H1 (cell line): ENCODE data around the gene ANP32B. TPM values are rescaled to one million over a fixed set of nuclear protein-coding genes. Genes with fewer than 3 reads are reported as not detected.

Source experiments
- CTCF ChIA-PET: fragments of 300-600 bp; sonication (Branson Sonifier 250); formaldehyde crosslinking; loops from one replicate; lab custom pipeline; 2021; ENCODE audit not compliant: partially characterized antibody; lab: Charles Lee
- POLR2A ChIA-PET: fragments of 300-600 bp; sonication (Branson Sonifier 250); formaldehyde crosslinking; loops from one replicate; lab custom pipeline; 2021; ENCODE audit warnings: inconsistent platforms; ENCODE audit not compliant: partially characterized antibody; lab: Charles Lee
- DNase-seq, 2 experiments: peaks; one replicate each; pipeline versions ENCODE4 v3.0.0 to v3.0.0-alpha.2; 2010 to 2022; ENCODE audit warnings: low spot score in 2 of 2, low read depth in 1 of 2, mixed read lengths in 1 of 2
- FAIRE-seq: peaks from 2 replicates; lab custom pipeline; 2011; peaks lifted over from hg19 to GRCh38; lab: Jason Lieb, UNC
- H2AFZ ChIP-seq: 2 replicates; pipeline ENCODE4 v1.8.1; 2012; ENCODE audit warnings: low read length, inconsistent platforms
- H2AK5ac ChIP-seq: 2 replicates; pipeline ENCODE4 v1.6.1; 2013; ENCODE audit warnings: low read depth, low read length
- H2BK120ac ChIP-seq: replicated peaks from 2 replicates; pipeline ENCODE3; 2013; ENCODE audit warnings: low read depth, low read length, inconsistent platforms
- H2BK12ac ChIP-seq: 2 replicates; pipeline ENCODE4 v1.6.1; 2013; ENCODE audit warnings: low read depth, low read length
- H2BK15ac ChIP-seq: 2 replicates; pipeline ENCODE4 v1.6.1; 2013; ENCODE audit warnings: low read length
- H2BK20ac ChIP-seq: 2 replicates; pipeline ENCODE4 v1.6.1; 2013; ENCODE audit warnings: low read length
- H2BK5ac ChIP-seq: 2 replicates; pipeline ENCODE4 v1.6.1; 2013; ENCODE audit warnings: low read depth, low read length
- H3K14ac ChIP-seq: 2 replicates; pipeline ENCODE4 v1.6.1; 2013; ENCODE audit warnings: inconsistent platforms; ENCODE audit not compliant: insufficient read length
- H3K18ac ChIP-seq: 2 replicates; pipeline ENCODE4 v1.6.1; 2013; ENCODE audit warnings: low read length; ENCODE audit errors: extremely low read depth
- H3K23ac ChIP-seq: 2 replicates; pipeline ENCODE4 v1.6.1; 2013; ENCODE audit warnings: inconsistent platforms; ENCODE audit not compliant: insufficient read length
- H3K23me2 ChIP-seq: 2 replicates; pipeline ENCODE4 v1.6.1; 2013; ENCODE audit warnings: low read depth, low read length
- H3K27ac ChIP-seq: 2 replicates; pipeline ENCODE4 v1.6.1; 2011; ENCODE audit warnings: low read depth, low read length, inconsistent platforms
- H3K27me3 ChIP-seq, 4 experiments: replicated peaks in 1 of 4; 1 replicate in 1 of 4; 2 replicates in 3 of 4; pipeline versions ENCODE4 v1.6.1 to v1.8.1; 2011 to 2013; ENCODE audit warnings: low read length in 3 of 4, mild to moderate bottlenecking in 3 of 4, inconsistent platforms in 2 of 4, mixed read lengths in 2 of 4, moderate library complexity in 1 of 4; ENCODE audit not compliant: control insufficient read depth in 3 of 4, insufficient read depth in 3 of 4; ENCODE audit errors: extremely low read depth in 1 of 4
- H3K36me3 ChIP-seq, 4 experiments: 2 replicates each; pipeline versions ENCODE4 v1.6.1 to v1.8.1; 2011 to 2013; ENCODE audit warnings: mild to moderate bottlenecking in 4 of 4, low read length in 3 of 4, moderate library complexity in 2 of 4, control low read depth in 1 of 4, inconsistent platforms in 1 of 4; ENCODE audit not compliant: insufficient read depth in 4 of 4, control insufficient read depth in 2 of 4
- H3K4ac ChIP-seq: replicated peaks from 2 replicates; pipeline ENCODE3; 2013; ENCODE audit warnings: low read length, low read depth, mixed read lengths, inconsistent platforms; ENCODE audit not compliant: insufficient read length
- H3K4me1 ChIP-seq, 4 experiments: replicated peaks in 1 of 4; 1 replicate in 1 of 4; 2 replicates in 3 of 4; pipeline versions ENCODE4 v1.6.1 to v1.8.1; 2011 to 2013; ENCODE audit warnings: low read length in 3 of 4, inconsistent platforms in 2 of 4, mixed read lengths in 1 of 4; ENCODE audit not compliant: insufficient read depth in 4 of 4, control insufficient read depth in 3 of 4
- H3K4me2 ChIP-seq, 2 experiments: 2 replicates each; pipeline versions ENCODE4 v1.6.1 to v1.8.1; 2011 to 2013; ENCODE audit warnings: low read depth in 2 of 2, low read length in 2 of 2, control low read depth in 1 of 2, inconsistent platforms in 1 of 2, mild to moderate bottlenecking in 1 of 2; ENCODE audit not compliant: insufficient read depth in 1 of 2
- H3K4me3 ChIP-seq, 4 experiments: fragments of 200-600, 300-600 bp in 1 of 4; sonication (generic), shearing (Covaris generic), sonication (Bioruptor Twin) in 1 of 4; 2 replicates each; pipeline versions ENCODE4 v1.5.1 to v1.8.1; 2011 to 2016; ENCODE audit warnings: low read length in 4 of 4, low read depth in 3 of 4, control low read depth in 2 of 4, inconsistent platforms in 2 of 4, mild to moderate bottlenecking in 2 of 4, mixed read lengths in 1 of 4, moderate library complexity in 1 of 4; ENCODE audit not compliant: insufficient read depth in 2 of 4; ENCODE audit errors: extremely low read depth in 1 of 4
- H3K56ac ChIP-seq: replicated peaks from 2 replicates; pipeline ENCODE3; 2013; ENCODE audit warnings: low read depth, mild to moderate bottlenecking, mixed read lengths, low read length, inconsistent platforms; ENCODE audit not compliant: insufficient read length
- H3K79me1 ChIP-seq: 2 replicates; pipeline ENCODE4 v1.6.1; 2013; ENCODE audit warnings: low read depth, low read length, control low read depth
- H3K79me2 ChIP-seq, 2 experiments: 2 replicates each; pipeline versions ENCODE4 v1.6.1 to v1.8.1; 2012 to 2013; ENCODE audit warnings: low read length in 2 of 2, mild to moderate bottlenecking in 2 of 2, inconsistent platforms in 1 of 2; ENCODE audit not compliant: insufficient read depth in 2 of 2, control insufficient read depth in 1 of 2
- H3K9ac ChIP-seq, 4 experiments: replicated peaks in 1 of 4; 1 replicate in 1 of 4; 2 replicates in 3 of 4; pipeline versions ENCODE4 v1.6.1 to v1.8.1; 2011 to 2013; ENCODE audit warnings: low read depth in 3 of 4, low read length in 3 of 4, control low read depth in 2 of 4, mild to moderate bottlenecking in 2 of 4, moderate library complexity in 2 of 4, inconsistent platforms in 1 of 4; ENCODE audit errors: extremely low read depth in 1 of 4
- H3K9me3 ChIP-seq, 2 experiments: 2 replicates each; pipeline versions ENCODE4 v1.6.1 to v1.8.1; 2012 to 2013; ENCODE audit warnings: mild to moderate bottlenecking in 2 of 2, moderate library complexity in 2 of 2, control low read depth in 1 of 2, inconsistent platforms in 1 of 2, low read depth in 1 of 2, low read length in 1 of 2, mixed read lengths in 1 of 2; ENCODE audit not compliant: insufficient read depth in 2 of 2
- H4K20me1 ChIP-seq, 2 experiments: replicated peaks in 1 of 2; 2 replicates each; pipeline versions ENCODE3 to v1.8.1; 2011 to 2013; ENCODE audit warnings: inconsistent platforms in 2 of 2, low read length in 2 of 2, mild to moderate bottlenecking in 1 of 2; ENCODE audit not compliant: insufficient read depth in 2 of 2, control insufficient read depth in 1 of 2
- H4K5ac ChIP-seq: 2 replicates; pipeline ENCODE4 v1.6.1; 2013; ENCODE audit warnings: low read length, low read depth, mixed read lengths, inconsistent platforms; ENCODE audit not compliant: insufficient read length
- H4K8ac ChIP-seq: 2 replicates; pipeline ENCODE4 v1.8.0; 2013; ENCODE audit warnings: mild to moderate bottlenecking, moderate library complexity, low read length, inconsistent platforms; ENCODE audit not compliant: insufficient read depth; ENCODE audit errors: extremely low read depth
- H4K91ac ChIP-seq: replicated peaks from 2 replicates; pipeline ENCODE3; 2013; ENCODE audit warnings: low read length, mixed read lengths, inconsistent platforms; ENCODE audit not compliant: insufficient read length
- BACH1 ChIP-seq: IDR thresholded peaks from 2 replicates; pipeline ENCODE4 v1.6.1; 2012; ENCODE audit warnings: low read length, improper control_type of control experiment
- BCL11A ChIP-seq, 2 experiments: IDR thresholded peaks; one replicate each; pipeline ENCODE4 v1.6.1; 2011; ENCODE audit warnings: low read depth in 2 of 2, low read length in 2 of 2, mild to moderate bottlenecking in 2 of 2
- CBX8 ChIP-seq: fragments of 300-800, 300-1000 bp; sonication (generic); IDR thresholded peaks from 2 replicates; pipeline ENCODE4 v1.7.1; 2016; ENCODE audit warnings: low read depth, low read length, borderline replicate concordance
- CTBP2 ChIP-seq: IDR thresholded peaks from 2 replicates; pipeline ENCODE4 v1.7.0; 2011; ENCODE audit warnings: borderline replicate concordance, mild to moderate bottlenecking, moderate library complexity, mixed read lengths, low read length; ENCODE audit not compliant: insufficient read depth, insufficient read length
- FOSL1 ChIP-seq: IDR thresholded peaks from 2 replicates; pipeline ENCODE4 v1.6.1; 2011; ENCODE audit warnings: mild to moderate bottlenecking, low read depth, low read length, moderate library complexity; ENCODE audit not compliant: insufficient read depth
- HDAC2 ChIP-seq, 2 experiments: fragments of 300-600 bp in 1 of 2; sonication (generic) in 1 of 2; IDR thresholded peaks; 2 replicates each; pipeline ENCODE4 v1.6.1; 2011 to 2012; ENCODE audit warnings: low read depth in 2 of 2, low read length in 2 of 2, mild to moderate bottlenecking in 2 of 2, moderate library complexity in 2 of 2, borderline replicate concordance in 1 of 2, inconsistent platforms in 1 of 2
- KDM5A ChIP-seq: fragments of 200-600 bp; IDR thresholded peaks from 2 replicates; pipeline ENCODE4 v1.7.1; 2012; ENCODE audit warnings: mild to moderate bottlenecking, low read length, inconsistent platforms, mixed read lengths
- MAX ChIP-seq: IDR thresholded peaks from 2 replicates; pipeline ENCODE4 v1.6.1; 2012; ENCODE audit warnings: inconsistent platforms
- NANOG ChIP-seq: IDR thresholded peaks from 2 replicates; pipeline ENCODE4 v1.6.1; 2011; ENCODE audit warnings: low read length, low read depth, mild to moderate bottlenecking, inconsistent platforms; ENCODE audit not compliant: insufficient read depth, poor library complexity, severe bottlenecking
- POLR2A ChIP-seq, 2 experiments: IDR thresholded peaks; 1 replicate in 1 of 2; 2 replicates in 1 of 2; pipeline ENCODE4 v1.6.1; 2011; ENCODE audit warnings: low read depth in 2 of 2, low read length in 2 of 2, mild to moderate bottlenecking in 2 of 2; ENCODE audit errors: control extremely low read depth in 1 of 2
- SRF ChIP-seq: IDR thresholded peaks from 2 replicates; pipeline ENCODE4 v1.6.1; 2011; ENCODE audit warnings: mild to moderate bottlenecking, low read depth, low read length, moderate library complexity
- TAF1 ChIP-seq: IDR thresholded peaks from 2 replicates; pipeline ENCODE4 v1.6.1; 2011; ENCODE audit warnings: mild to moderate bottlenecking, low read depth, low read length
- TAF7 ChIP-seq: optimal IDR thresholded peaks from 2 replicates; pipeline ENCODE3; 2011; ENCODE audit warnings: low read depth, mild to moderate bottlenecking, inconsistent platforms, low read length, moderate library complexity, borderline replicate concordance
- WGBS, 2 experiments: shearing (Covaris generic) in 1 of 2; methylation state at CpG; one replicate each; pipeline versions ENCODE4 v1.1.6 to v1.1.7; 2013 to 2015; ENCODE audit warnings: low lambda C conversion rate in 2 of 2, mixed read lengths in 2 of 2, inconsistent platforms in 1 of 2, low coverage in 1 of 2, missing lambda C conversion rate in 1 of 2; ENCODE audit not compliant: insufficient replicate concordance in 2 of 2, insufficient coverage in 1 of 2, insufficient read length in 1 of 2; ENCODE audit errors: extremely low coverage in 1 of 2, missing lambda C conversion rate in 1 of 2; 5-methylcytosine and 5-hydroxymethylcytosine counted together
- polyA plus RNA-seq, 7 experiments: library from polyadenylated mRNA; depleted of rRNA in 3 of 7; stranded (reverse) in 5 of 7; unstranded in 2 of 7; fragments of >200 nt in 5 of 7; fragments of 200-250 nt in 2 of 7; gene quantifications; 1 replicate in 5 of 7; 2 replicates in 1 of 7; 4 replicates in 1 of 7; pipeline versions ENCODE4 v1.2.1 to v1.2.3, GENCODE V29; 2011 to 2013; ENCODE audit warnings: missing spikeins in 2 of 7, mixed read lengths in 2 of 7
- total RNA-seq: library from RNA; stranded (reverse); fragmentation: NEBNext Ultra II Directional; extraction: Animal tissue kit (Norgen Biotek cat#: 25700); gene quantifications from 2 replicates; pipeline ENCODE4 v1.2.1, GENCODE V29; 2021

The ANP32B gene
- total and polyA plus RNA-seq, 2 of the 8 experiments (the other 6 are each of a cell fraction or from before 2014, with no cell fraction given) = 7.6 to 88.1 TPM

GRCh38 chr9:98054376-98054951, 71.3 kb downstream of the ANP32B start:
- Histone ChIP-seq H3K9ac (no peak overlapping the region), H4K5ac (no peak overlapping the region), H3K27me3 (peaks cover 0 to 3% (median 0%) of the 10 kb centered on the region in 4 experiments; a peak in 2 of 7 replicates), H2AK5ac (no peak overlapping the region), H3K79me2 (peaks cover 0 to 4% of the 10 kb centered on the region in 2 experiments; a peak in 1 of 4 replicates), H3K23me2 (no peaks in the 10 kb centered on the region; the same call in 1 of the 2 replicates), H4K91ac (no peak overlapping the region), H3K23ac (no peak overlapping the region), H3K18ac (no peak overlapping the region), H3K14ac (no peak overlapping the region), H3K27ac (no peak overlapping the region), H2BK120ac (no peak overlapping the region), H2BK15ac (no peak overlapping the region), H3K79me1 (peaks cover 7% of the 10 kb centered on the region; the same call in 1 of the 2 replicates), H2BK20ac (no peak overlapping the region), H2AFZ (no peak overlapping the region), H2BK12ac (no peak overlapping the region), H4K8ac (no peak overlapping the region), H4K20me1 (peaks cover 2% of the 10 kb centered on the region in 2 experiments), H2BK5ac (no peak overlapping the region), H3K4ac (no peak overlapping the region), H3K56ac (no peak overlapping the region), H3K4me1 (peaks cover 0 to 4% (median 2%) of the 10 kb centered on the region in 4 experiments; a peak in 1 of 7 replicates), H3K4me3 (no peak overlapping the region), H3K9me3 (0 out of 4 replicates have a peak, but pooled peaks cover 0 to 5% of the 10 kb centered on the region in 2 experiments), H3K36me3 (no peaks in the 10 kb centered on the region), H3K4me2 (no peak overlapping the region)
- ChIA-PET POLR2A (no interaction called here), CTCF (interaction anchor here (0.6 to 1.4 kb wide), 3 partner anchors 9 to 154 kb away, joined by 3 to 4 read pairs (median 3); no protein-coding TSS in a partner anchor)
- WGBS, 2 experiments = 95% methylated on average over 7 of the region's 7 CpGs; no CpG with 5 or more reads in 1 of the 2 experiments
- DNase-seq (no peak), FAIRE-seq (no peak)
- no peak for TF ChIP-seq HDAC2 (IDR thresholded peaks at IDR 0.05; ENCODE audit: borderline replicate concordance in 1 of 2, low read depth in 2 of 2, low read length in 2 of 2)
- no peak for TF ChIP-seq TAF7
- TF ChIP-seq FOSL1 = no peak
- no peak for TF ChIP-seq MAX
- no peak for TF ChIP-seq CTBP2
- no peak for TF ChIP-seq TAF1
- TF ChIP-seq CBX8 = no peak
- no peak for TF ChIP-seq POLR2A (IDR thresholded peaks at IDR 0.05; ENCODE audit: control extremely low read depth in 1 of 2, low read depth in 2 of 2, low read length in 2 of 2)
- TF ChIP-seq SRF = no peak
- TF ChIP-seq KDM5A = no peak
- TF ChIP-seq BCL11A (IDR thresholded peaks at IDR 0.05; ENCODE audit: low read depth in 2 of 2, low read length in 2 of 2) = no peak
- TF ChIP-seq BACH1 = no peak
- TF ChIP-seq NANOG = no peak
